Kasumi-1 (cell line): ENCODE measurements around the gene PAK6.

Experiments
- DNase-seq, 2 experiments: peaks; one replicate each; lab custom pipeline; 2025; lab: John Stamatoyannopoulos, UW

Gene PAK6

DNA sequence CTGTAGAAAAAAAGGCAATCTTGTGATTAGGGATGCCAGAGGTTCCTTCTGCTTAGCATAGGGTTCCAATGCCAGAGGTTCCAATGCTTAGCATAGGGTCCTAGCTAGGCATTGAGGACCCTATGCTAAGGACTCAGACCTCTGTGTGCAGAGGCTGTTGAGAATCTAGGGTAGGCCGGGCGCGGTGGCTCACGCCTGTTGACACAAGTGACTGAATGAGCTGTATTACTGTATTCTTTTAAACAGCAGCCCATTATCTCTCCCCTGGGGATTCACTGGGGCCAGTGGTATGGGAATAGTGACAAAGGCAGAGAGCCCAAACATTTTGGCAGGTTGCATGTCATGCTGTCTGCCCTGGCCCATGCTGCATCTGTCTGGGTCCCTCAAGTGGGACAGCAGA is 16.2 kb downstream of the PAK6 start:
- DNase-seq = no peak

DNA sequence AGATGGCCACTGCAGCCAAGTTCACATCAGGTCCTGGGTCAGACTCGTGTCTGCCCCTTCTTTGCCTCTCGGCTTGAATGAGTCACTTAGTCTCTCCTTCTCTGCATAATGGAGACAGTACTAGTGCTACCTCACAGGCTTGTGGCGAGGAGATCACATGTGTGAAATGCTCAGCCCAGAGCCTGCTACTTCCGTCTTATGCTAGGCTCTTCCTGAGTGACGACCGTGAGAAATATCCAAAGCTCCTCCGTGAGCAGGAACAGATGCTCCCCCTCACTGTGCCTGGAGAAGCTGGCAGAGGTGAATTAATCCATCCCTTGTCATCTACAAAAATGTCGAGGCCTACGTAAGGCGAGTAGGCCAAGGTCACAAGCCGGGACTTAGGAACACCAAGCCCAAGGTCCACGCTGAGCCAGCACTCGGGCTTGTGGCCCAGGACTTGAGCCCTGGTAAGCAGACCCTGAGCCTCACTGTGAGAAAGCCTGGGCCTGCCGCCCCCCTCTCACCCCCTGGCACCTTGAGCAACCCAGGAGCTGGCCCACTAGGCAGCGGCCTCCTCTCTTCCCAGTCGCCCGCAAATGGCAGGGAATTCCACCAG is 17.9 kb downstream of the PAK6 start:
- peak; percentile 53 to 60 for DNase-seq

DNA sequence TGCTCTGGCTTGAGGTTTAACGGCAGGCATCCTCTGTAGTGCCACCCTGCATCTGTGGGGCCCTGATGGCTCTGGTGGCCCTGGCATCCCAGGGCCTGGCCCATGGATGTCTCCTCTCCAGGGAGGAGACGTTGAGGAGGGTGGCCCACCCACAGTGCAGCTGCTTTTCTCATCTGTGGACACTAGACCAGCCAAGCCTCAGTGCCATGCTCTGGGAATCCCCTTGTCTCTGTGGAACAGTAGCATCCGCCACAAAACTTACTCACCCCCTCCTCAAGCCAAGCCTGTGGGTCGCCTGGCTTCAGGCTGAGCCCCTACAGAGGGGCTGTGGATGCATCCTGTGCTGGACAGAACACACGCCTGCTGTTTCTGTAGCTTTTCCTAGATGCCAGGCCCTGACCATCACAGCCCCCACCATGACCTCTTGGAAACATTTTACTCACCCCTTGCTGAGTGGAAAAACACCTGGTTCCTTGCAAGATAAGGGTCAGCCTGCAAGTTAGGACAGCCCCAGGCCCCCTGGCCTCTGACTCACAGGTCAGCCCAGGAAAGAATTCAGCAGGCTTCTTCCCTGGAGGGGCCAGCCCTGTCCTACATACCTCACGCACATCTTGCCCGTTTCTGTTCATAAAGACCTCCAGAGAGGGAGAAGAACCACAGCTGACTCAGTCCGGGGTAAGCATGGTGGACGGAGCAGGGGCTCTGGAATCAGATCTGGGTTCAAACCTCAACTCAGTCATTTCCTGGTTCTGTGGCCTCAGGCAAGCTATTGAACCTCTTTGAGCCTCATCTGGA is 19.0 kb downstream of the PAK6 start:
- no peak for DNase-seq

DNA sequence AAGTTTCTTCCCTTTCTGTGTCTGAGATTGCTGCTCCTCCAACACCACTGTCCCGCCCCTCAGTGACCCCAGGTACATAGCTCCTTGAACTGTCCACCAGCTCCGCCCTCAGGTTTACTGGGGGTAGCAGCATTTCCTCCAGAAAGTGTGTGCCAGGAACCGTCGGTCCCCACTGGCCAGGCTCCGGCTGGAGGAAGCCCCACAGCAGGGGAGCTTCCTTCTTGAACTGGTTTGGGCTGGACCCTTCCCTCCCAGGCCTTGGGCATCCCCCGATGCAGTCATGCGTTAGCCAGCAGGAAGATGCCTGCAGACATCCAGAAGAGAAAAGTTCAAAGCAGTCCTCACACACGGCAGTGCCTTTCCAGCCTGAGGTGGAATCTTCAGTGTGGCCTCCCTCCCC is 19.7 kb downstream of the PAK6 start:
- no peak for DNase-seq

DNA sequence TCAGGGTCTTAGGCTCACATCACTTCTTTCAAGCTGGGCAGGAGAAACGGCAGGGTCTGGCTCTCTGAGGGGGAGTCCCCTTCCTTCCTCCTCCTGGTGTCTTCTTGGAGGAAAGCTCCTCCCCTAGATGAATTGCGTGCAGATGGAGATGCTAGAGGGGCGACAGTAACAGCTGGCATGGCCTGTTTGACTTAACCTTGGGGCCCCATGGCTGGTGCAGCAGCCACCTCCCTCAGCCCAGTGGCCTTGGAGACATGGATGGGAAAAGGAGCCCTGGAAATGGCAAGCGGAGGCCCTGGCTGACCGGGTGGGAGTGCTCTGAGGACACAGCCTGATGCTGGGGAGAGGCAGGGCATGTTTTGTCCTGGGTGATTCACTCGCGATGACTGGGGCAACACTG is 20.2 kb downstream of the PAK6 start:
- DNase-seq = no peak

DNA sequence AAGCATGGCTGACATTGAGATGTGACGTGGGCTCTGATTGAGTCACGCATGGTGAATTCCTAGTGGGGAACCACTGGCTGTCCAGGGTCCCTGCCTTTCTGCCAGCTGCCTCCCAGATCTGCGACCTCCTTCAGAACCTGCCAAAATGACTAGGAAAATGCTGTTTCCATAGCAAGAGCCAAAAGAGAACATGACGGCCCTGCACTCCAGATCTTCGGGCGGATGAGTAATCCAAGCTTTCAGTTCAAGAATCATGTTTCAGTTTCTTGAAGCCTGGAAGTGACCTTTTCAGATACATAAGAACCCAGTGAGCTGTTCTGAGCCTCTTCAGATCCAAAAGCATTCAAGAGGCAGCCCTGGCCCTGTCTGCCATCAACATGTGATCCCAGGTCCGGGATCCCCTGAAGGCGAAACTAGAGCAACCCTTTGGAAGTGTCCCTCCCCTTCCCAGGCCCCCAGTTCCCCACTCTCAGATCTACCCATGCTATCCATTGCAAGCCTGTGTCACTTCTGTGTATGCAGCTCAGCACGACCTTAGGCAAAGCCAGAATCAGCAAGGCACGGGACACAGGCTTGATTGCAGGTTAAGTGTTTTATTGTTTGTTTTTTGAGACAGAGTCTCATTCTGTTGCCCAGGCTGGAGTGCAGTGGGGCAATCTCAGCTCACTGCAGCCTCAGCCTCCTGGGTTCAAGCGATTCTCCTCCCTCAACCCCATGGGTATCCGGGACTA is 24.3 kb downstream of the PAK6 start:
- no peak for DNase-seq

DNA sequence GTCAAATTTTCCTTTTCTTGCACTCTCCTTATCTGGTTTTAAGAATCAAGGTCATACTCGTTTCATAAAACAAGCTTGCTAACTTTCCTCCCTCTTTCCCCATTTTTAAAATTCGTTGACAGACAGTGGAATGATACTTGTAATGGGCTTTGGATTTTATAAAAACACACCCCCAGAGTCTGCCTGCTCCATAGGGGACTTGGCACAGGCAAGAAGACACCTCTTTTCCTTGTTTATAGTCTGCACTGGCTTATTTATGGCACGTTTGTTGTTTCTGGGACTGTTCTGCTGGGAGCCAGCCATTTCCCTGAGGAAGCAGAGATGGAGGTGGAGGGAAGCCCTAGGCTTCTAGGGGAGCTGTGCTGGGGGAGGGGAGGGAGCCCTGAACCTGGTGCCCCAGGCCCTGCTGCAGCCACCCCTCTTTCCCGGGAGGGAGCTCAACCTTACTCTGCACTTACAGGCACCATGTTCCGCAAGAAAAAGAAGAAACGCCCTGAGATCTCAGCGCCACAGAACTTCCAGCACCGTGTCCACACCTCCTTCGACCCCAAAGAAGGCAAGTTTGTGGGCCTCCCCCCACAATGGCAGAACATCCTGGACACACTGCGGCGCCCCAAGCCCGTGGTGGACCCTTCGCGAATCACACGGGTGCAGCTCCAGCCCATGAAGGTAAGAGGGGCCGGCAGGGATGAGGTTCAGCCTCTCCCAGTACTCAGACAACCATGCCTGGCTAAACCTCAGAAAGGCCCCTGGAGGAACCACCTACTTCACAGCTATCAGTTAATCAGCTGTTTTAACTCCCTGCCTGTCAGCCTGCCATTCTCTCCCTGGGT is 25.7 kb downstream of the PAK6 start:
- no peak for DNase-seq

DNA sequence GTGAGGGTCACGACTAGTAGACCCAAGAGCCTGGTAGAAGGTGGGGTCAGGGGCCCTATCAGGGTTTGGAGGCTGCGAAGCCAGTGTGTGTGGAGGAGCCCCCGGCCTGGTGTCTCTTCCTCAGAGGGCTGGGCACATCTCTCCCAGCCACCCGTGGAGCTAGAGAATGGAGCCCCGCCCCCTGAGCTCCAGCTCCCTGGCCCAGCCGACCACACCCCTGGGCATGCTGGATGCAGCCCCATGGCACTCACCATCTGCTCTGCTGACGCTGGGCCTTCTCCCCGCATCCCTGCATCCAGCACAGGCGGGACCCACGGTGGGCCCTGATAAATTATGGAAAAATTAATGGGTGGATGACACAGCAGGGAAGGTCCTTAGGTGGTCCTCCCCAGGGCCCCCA is 26.5 kb downstream of the PAK6 start:
- no peak for DNase-seq

DNA sequence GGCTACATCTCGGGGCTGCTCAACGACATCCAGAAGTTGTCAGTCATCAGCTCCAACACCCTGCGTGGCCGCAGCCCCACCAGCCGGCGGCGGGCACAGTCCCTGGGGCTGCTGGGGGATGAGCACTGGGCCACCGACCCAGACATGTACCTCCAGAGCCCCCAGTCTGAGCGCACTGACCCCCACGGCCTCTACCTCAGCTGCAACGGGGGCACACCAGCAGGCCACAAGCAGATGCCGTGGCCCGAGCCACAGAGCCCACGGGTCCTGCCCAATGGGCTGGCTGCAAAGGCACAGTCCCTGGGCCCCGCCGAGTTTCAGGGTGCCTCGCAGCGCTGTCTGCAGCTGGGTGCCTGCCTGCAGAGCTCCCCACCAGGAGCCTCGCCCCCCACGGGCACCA is 27.0 kb downstream of the PAK6 start:
- DNase-seq = no peak

DNA sequence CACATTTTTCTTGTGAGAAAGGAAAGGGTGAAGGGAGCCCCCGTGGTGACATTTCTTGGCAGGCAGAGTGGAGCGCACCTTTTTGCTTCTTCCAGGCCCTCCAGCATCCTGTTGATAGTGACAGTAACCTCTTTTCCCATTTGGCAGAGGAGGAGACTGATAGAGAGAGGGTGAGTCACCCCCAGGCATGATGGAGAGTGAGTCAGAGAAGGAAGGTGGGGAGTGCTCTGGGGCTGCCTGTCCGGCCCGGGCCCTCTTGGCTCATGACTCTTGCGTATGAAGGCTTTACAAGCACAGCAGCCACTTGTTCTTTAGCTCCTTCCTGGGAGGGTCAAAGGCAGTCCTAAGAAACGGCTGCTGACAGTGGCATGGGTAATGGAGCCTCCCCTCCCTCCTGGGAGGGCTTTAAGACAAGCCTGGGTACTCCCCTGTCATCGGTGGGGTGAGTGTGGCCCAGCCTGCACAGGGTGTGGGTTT is 28.0 kb downstream of the PAK6 start:
- peak; percentile 54 to 55 for DNase-seq

DNA sequence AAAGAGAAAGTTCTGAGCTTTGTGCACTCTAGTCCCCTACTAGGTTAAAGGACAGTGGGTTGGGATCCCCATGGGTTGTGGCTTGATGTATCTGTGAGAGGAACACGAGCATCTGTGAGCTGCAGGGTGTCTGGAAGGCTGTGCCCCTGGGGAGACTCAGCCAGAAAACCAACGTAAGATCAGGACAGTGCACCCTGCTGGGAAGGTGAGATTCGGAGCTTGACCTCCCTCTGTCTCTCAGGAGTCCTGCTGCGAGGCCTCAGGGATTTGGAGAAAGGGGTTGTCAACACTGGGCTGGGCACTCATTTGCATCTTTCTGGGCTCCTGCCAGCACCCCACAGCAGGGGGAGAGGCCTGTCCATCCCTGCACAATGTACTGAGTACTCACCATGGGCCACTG is 28.8 kb downstream of the PAK6 start:
- DNase-seq = no peak

DNA sequence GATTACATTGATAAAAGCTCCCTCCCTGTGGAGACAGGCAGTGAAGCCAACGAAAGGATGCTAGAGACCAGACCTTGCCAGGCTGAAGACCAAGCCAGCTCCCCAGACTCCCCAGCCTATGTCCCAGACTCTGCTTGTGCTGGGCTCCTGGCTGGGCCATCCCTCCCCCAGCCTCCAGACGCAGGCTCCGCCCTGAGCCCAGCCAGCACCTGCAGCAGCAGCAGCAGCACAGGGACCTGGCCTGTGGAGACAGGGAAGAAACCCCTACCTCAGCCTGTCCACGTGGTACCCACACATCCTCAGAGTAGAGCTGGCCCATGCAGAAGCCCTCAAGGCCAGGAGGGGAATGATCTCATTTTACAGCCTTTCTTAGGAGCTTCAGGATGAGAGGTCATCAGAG is 30.7 kb downstream of the PAK6 start:
- no peak for DNase-seq

DNA sequence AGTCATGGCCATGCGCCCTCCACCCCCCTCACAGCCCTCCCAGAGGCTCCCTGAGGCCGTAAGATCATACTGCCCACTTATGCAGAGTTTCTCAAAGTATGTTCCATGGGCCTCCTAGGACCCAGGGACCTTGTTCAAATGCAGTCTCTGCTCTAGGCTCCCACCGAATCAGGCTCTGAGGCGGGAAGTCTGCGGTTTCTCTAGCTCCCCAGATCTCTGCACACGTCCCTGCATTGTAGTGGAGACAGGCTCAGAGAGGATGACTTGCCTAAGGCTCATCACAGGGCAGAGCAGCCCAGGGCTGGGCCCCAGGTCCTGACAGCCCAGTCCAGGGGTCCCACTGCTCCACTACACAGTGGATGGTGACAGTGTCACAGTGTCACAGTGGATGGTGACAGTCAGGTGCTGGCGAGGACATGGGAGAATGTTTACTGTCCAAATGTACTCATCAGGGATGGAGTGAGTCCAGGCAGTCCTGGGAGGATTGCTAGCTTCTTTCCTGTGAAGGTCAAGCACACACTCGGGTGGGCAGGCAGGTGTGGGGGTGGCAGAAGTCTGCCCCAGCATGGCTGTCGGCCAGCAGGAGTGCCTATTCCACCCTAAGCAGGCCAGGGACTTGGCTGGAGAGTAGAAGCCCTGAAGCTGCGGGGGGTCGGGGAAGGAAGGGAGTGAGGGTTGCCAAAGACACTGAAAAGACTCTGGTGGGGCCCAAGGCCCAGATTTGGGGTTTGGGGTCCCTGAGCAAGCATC is 31.6 kb downstream of the PAK6 start:
- no peak for DNase-seq

DNA sequence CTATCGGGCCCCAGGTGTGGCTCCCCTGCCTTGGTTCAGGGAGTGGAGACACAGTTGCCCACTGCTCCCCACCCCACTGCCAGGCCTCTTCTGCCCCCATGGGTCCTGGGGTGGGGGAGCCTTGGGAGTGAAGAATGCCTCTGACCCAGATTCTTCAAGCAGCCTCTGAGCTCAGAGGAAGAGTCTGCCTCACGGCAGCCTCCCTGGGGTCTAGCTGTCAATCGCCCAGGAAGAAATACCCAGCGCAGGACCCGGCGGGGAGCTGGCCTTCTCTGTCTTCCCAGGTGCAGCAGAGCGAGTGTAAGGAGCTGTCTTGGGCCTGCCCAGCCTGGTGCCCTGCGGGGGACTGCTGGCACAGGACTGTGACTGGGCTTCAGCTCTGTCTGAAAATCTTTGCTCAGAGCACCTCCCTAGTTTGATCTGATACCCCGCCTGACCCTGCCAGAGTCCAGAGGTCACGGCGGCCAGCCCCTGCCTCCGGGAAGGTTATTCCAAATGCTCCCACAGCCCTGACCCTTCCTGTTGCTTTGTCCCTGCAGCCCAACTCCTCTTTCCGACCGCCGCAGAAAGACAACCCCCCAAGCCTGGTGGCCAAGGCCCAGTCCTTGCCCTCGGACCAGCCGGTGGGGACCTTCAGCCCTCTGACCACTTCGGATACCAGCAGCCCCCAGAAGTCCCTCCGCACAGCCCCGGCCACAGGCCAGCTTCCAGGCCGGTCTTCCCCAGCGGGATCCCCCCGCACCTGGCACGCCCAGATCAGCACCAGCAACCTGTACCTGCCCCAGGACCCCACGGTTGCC is 33.0 kb downstream of the PAK6 start:
- DNase-seq = no peak

DNA sequence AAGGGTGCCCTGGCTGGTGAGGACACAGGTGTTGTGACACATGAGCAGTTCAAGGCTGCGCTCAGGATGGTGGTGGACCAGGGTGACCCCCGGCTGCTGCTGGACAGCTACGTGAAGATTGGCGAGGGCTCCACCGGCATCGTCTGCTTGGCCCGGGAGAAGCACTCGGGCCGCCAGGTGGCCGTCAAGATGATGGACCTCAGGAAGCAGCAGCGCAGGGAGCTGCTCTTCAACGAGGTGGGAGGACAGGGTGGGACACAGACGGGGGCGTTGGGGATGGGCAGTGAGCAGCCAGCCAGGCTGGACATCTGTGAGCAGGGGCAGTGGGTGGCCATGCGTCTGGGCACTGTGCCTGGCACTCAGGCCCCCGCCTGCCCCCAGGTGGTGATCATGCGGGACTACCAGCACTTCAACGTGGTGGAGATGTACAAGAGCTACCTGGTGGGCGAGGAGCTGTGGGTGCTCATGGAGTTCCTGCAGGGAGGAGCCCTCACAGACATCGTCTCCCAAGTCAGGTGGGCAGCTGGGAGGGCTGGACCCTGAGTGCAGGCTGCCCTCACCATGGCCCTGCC is 33.7 kb downstream of the PAK6 start:
- DNase-seq = no peak

DNA sequence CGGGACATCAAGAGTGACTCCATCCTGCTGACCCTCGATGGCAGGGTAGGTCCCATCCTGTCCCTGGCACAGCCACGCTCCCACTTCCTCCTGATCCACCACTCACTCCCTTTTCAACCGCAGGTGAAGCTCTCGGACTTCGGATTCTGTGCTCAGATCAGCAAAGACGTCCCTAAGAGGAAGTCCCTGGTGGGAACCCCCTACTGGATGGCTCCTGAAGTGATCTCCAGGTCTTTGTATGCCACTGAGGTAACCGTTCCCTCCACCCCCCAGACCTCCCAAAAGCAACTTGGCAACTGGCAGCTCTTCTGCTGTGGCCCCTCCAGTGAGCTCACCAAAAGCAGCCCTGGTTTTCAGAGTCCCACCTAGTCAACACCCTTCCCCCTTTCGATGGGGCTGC is 34.6 kb downstream of the PAK6 start:
- DNase-seq = no peak

DNA sequence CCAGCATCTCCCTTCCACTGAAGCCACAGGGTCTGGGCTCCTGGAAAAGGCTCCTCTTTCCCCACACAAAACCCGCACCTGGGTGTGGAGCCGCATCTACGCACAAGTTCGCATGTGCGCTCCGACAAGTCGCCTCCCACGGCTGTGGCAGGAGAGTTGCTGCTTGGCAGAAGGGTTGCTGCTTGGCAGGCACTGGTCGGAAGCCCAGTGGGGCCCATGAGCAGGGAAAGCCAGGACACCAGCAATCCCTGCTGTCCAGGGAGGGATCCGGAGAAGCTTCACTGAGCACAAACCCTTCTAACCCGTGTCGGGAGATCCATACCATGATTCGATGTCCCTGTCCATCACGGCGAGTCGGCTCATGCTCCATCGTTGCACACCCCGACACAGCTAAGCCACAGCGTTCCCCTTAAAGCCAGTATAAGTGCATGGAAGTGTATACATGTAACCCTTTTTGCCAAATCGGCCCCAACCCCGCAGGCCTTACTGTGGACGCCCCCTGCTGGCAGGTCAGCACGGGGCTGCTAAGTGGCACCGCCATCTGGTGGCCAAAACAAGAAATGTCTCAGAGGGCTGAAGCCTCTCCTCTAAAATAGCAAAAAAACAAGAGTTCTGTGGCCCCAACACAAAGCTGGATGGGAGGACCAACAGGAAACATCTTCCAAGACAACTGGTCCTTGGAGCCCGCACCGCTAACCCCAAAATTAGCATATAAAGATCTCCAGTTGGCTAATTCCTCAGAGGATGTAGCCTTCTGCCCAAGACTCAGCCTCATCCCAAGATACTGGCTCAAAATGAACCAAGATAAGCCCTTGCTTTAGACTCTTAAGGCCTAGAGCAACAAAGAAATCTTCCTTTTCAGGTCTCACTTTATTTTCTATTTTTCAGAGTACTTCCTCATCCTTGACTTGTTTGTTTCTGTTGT is 35.7 kb downstream of the PAK6 start:
- DNase-seq = peak; percentile 41 to 53

DNA sequence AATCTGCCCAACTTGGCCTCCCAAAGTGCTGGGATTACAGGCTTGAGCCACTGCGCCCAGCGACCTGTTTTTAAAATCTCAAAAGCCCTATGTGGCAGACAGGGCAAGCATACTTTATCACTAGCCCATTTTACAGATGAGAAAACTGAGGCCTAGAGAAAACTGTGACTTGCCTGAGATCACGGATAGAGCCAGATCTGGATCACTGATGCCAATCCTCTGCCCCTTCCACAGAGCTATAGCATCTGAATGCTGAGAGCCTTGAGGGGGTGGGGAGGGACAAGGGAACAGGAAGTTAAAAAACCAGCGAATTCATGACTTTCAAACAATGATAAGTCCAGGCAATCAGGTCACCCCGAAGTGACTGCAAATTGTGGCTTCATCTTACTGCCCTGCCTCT is 36.7 kb downstream of the PAK6 start:
- DNase-seq = no peak

DNA sequence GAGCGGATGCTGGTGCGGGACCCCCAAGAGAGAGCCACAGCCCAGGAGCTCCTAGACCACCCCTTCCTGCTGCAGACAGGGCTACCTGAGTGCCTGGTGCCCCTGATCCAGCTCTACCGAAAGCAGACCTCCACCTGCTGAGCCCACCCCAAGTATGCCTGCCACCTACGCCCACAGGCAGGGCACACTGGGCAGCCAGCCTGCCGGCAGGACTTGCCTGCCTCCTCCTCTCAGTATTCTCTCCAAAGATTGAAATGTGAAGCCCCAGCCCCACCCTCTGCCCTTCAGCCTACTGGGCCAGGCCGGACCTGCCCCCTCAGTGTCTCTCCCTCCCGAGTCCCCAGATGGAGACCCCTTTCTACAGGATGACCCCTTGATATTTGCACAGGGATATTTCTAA is 37.1 kb downstream of the PAK6 start:
- no peak for DNase-seq
